ENCODE results near the gene ARMC3. TPM values are rescaled to one million over a fixed set of nuclear protein-coding genes. Genes with fewer than 3 reads are reported as not detected.

The ARMC3 gene
- total RNA-seq, 4 donors from 2014 or later, result not detected

DNA sequence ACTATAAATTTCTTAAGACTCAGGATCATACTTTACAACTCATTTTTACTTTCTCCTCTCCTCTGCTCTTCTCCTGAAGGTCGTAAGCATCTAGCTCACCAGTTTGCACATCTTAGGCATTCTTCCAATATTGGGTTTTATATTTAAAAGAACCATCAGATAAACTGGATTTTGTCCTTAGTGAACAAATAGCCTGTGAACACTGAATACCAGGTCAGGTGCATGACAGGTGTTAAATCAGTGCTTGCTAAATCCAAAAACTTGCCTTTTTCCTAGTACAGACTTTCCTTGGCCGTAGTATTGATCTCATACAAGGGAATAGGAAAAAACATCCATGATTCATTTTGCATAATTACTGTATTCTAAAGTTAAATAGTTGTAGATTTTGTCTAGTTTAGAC lies 53.0 kb downstream of the ARMC3 start:
- intact Hi-C loops (cut with DNase I; ENCODE audit: low total_unique reads), result no loop called here
- TF ChIP-seq, protein P1, sequence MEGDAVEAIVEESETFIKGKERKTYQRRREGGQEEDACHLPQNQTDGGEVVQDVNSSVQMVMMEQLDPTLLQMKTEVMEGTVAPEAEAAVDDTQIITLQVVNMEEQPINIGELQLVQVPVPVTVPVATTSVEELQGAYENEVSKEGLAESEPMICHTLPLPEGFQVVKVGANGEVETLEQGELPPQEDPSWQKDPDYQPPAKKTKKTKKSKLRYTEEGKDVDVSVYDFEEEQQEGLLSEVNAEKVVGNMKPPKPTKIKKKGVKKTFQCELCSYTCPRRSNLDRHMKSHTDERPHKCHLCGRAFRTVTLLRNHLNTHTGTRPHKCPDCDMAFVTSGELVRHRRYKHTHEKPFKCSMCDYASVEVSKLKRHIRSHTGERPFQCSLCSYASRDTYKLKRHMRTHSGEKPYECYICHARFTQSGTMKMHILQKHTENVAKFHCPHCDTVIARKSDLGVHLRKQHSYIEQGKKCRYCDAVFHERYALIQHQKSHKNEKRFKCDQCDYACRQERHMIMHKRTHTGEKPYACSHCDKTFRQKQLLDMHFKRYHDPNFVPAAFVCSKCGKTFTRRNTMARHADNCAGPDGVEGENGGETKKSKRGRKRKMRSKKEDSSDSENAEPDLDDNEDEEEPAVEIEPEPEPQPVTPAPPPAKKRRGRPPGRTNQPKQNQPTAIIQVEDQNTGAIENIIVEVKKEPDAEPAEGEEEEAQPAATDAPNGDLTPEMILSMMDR (IDR thresholded peaks at IDR 0.05), result no peak
- no peak for TF ChIP-seq POLR2A (IDR thresholded peaks at IDR 0.05)
- no peak overlapping the region for H3K4me3 ChIP-seq (ENCODE audit: low read depth, poor library complexity, severe bottlenecking)
- DNase-seq (ENCODE audit: low spot score in 2 of 2), result no peak
- 79 to 85% methylated on average over 2 of the region's 2 CpGs for WGBS, 2 donors

GRCh38 chr10:22984066-22984465 lies 56.2 kb downstream of the ARMC3 start:
- TF ChIP-seq, protein P1 (IDR thresholded peaks at IDR 0.05), result no peak
- no peak for TF ChIP-seq POLR2A (IDR thresholded peaks at IDR 0.05)
- no peak overlapping the region for H3K4me3 ChIP-seq (ENCODE audit: low read depth, poor library complexity, severe bottlenecking)
- intact Hi-C loops (cut with DNase I; ENCODE audit: low total_unique reads), result no loop called here
- no peak for DNase-seq (ENCODE audit: low spot score in 2 of 2)
- WGBS, 2 donors, result 75 to 87% methylated on average over 5 of the region's 5 CpGs

DNA sequence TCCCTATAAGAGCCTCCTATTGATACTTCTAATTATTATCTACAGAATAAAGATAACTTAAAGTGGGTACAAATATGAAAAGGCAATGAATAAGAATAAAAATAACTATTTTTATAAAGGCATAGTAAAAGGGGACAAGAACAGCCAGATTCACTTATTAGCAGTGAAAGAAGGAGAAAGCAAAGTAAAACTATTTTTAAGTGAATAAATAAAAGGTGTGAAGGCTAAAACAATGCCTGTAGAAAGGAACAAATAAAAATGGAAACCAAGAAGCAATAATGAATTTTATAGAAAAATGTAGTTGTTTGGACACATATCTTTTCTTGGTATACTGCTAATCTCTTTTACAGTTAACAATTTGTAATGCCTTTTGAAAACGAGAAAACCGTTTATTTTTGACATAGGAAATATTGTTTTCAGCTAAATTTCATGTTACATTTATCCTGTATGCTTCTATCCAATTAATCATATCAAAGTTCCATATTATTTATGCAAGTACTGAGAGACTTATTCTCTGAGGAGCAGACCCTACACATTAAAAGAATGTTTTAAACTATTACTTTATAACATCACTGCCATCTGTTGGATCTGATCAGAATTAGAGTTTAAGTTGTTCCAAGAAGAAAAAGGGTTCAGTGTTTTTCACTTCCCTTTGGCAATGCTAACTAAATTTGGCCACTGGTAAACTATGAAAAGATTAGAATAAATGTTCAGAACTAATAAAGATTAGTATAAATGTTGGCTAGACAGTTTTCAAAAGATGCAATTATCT lies 59.1 kb downstream of the ARMC3 start:
- intact Hi-C loops (cut with DNase I; ENCODE audit: low total_unique reads), result no loop called here
- WGBS, 2 donors, result 33 to 36% methylated on average over 2 of the region's 2 CpGs
- H3K4me3 ChIP-seq (ENCODE audit: low read depth, poor library complexity, severe bottlenecking), result no peak overlapping the region
- DNase-seq (ENCODE audit: low spot score in 2 of 2), result no peak
- TF ChIP-seq POLR2A (IDR thresholded peaks at IDR 0.05), result no peak
- TF ChIP-seq, protein P1 (IDR thresholded peaks at IDR 0.05), result no peak

DNA sequence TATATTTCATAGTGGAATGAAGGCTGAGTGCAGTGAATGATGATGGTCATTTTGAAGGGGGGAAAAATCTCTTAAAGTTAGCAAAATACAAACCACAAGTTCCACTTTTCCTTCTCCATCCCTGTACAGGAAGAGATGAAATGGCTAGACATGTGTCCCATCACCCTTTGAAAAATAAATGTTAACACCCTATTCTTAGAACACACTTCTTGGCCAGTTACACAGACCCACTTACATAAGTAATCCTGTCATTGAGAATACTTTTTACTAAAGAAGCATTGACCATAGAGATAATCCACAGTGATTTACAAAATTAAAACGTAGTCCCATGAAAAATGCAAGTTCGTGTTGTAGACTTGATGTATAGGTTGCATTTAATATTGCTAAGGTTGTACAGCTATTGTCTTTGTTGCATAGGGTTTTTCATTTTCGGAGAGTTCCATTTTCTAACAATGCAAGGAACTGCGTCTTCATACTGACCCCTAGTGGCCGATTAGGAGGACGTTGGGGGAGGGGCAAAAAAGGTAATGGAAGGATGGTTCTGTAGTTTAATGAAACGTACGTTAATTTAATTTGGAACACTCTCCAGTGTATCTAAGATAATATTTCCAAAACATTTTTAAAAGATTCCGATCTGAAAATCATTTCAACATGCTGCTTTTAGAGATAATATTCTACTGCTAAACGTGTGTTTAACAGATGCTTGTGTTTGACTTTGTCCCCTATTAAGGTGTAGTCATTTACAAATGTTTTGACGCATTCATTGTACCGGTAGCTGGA lies 60.9 kb downstream of the ARMC3 start:
- no peak for TF ChIP-seq POLR2A (IDR thresholded peaks at IDR 0.05)
- TF ChIP-seq, protein P1 (IDR thresholded peaks at IDR 0.05), result peak in 1 of 3 donors; percentile 64
- intact Hi-C loops (cut with DNase I; ENCODE audit: low total_unique reads), result no loop called here
- no peak overlapping the region for H3K4me3 ChIP-seq (ENCODE audit: low read depth, poor library complexity, severe bottlenecking)
- 4 to 5% methylated on average over 12 of the region's 12 CpGs for WGBS, 2 donors
- DNase-seq (ENCODE audit: low spot score in 2 of 2), result peak in 1 of 2 donors; percentile 71

DNA sequence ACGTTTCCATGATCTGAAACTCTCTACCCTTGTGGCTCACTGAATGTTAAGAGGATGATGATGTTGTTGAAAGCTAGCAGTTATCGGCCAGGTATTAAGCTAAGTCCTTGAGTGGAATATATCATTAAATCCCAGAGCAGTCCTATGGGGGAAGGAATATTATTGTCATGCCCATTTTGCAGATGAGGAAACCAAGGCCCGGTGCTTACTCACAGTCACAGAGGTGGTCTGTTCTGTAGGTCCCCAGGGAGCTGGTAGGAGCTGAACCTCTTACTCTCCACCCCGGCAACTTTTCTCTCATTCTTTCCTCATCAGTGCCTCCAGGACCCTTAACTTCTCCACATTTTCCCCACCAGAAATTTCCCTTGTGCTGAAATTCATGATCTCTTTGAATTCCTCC lies 62.6 kb downstream of the ARMC3 start:
- DNase-seq (ENCODE audit: low spot score in 2 of 2), result no peak
- no peak for TF ChIP-seq POLR2A (IDR thresholded peaks at IDR 0.05)
- TF ChIP-seq, protein P1 (IDR thresholded peaks at IDR 0.05), result no peak
- WGBS, 2 donors, result 83 to 90% methylated on average over 4 of the region's 4 CpGs
- no peak overlapping the region for H3K4me3 ChIP-seq (ENCODE audit: low read depth, poor library complexity, severe bottlenecking)
- intact Hi-C loops (cut with DNase I; ENCODE audit: low total_unique reads), result loop anchor here (10.0 kb wide), 1 partner anchor 976 kb away; no protein-coding TSS in a partner anchor

Data from lower leg skin (tissue), 4 donors.